SK-N-SH (cell line): ENCODE data around the gene GDPD5. TPM values are rescaled to one million over a fixed set of nuclear protein-coding genes. Genes with fewer than 3 reads are reported as not detected.

ENCODE experiments used
- CTCF ChIA-PET: fragments of 300-600, 350-600 bp; formaldehyde crosslinking; extraction: SDS; loops from one replicate; lab custom pipeline; 2021; lab: Yijun Ruan, JAX
- POLR2A ChIA-PET: fragments of 350-600 bp; sonication (Branson Sonifier 250); formaldehyde crosslinking; extraction: SDS; loops from one replicate; lab custom pipeline; 2020; ENCODE audit warnings: antibody characterized with exemption, inconsistent platforms; lab: Yijun Ruan, JAX
- DNase-seq: peaks from one replicate; pipeline ENCODE4 v3.0.0; 2012
- H2AFZ ChIP-seq: fragments of 200-600 bp; sonication (generic); 2 replicates; pipeline ENCODE4 v1.8.1; 2016; ENCODE audit warnings: antibody characterized with exemption, mild to moderate bottlenecking, low read depth
- H3F3A ChIP-seq: fragments of 200-600 bp; sonication (generic); replicated peaks from 2 replicates; pipeline ENCODE3; 2016; ENCODE audit warnings: antibody characterized with exemption, mild to moderate bottlenecking; ENCODE audit not compliant: insufficient read depth
- H3K27ac ChIP-seq, 2 experiments: fragments of 200-500 bp in 1 of 2; fragments of 200-600 bp in 1 of 2; sonication (Bioruptor generic) in 1 of 2; sonication (generic), shearing (Covaris generic) in 1 of 2; 2 replicates each; pipeline versions ENCODE4 v1.5.1 to v1.6.1; 2014 to 2016; ENCODE audit warnings: low read depth in 2 of 2, inconsistent platforms in 1 of 2, low read length in 1 of 2, mild to moderate bottlenecking in 1 of 2, mixed read lengths in 1 of 2
- H3K27me3 ChIP-seq: fragments of 200-600 bp; sonication (generic), shearing (Covaris generic); 2 replicates; pipeline ENCODE4 v1.6.1; 2016; ENCODE audit warnings: mixed run types; ENCODE audit not compliant: insufficient read depth
- H3K36me3 ChIP-seq, 2 experiments: fragments of 200-500 bp in 1 of 2; fragments of 200-600 bp in 1 of 2; sonication (Bioruptor generic) in 1 of 2; sonication (generic) in 1 of 2; replicated peaks in 1 of 2; 2 replicates each; pipeline versions ENCODE3 to v1.5.1; 2014 to 2016; ENCODE audit warnings: low read length in 1 of 2, mild to moderate bottlenecking in 1 of 2; ENCODE audit not compliant: insufficient read depth in 2 of 2, control insufficient read depth in 1 of 2
- H3K4me1 ChIP-seq, 2 experiments: fragments of 200-500 bp in 1 of 2; fragments of 200-600 bp in 1 of 2; sonication (Bioruptor generic) in 1 of 2; sonication (generic), shearing (Covaris generic) in 1 of 2; 2 replicates each; pipeline versions ENCODE4 v1.5.1 to v1.6.1; 2014 to 2016; ENCODE audit warnings: low read depth in 1 of 2, low read length in 1 of 2, mixed run types in 1 of 2; ENCODE audit not compliant: insufficient read depth in 2 of 2, control insufficient read depth in 1 of 2
- H3K4me2 ChIP-seq: fragments of 200-600 bp; sonication (generic), shearing (Covaris generic); 2 replicates; pipeline ENCODE4 v1.6.1; 2017; ENCODE audit warnings: mixed run types
- H3K4me3 ChIP-seq, 2 experiments: fragments of 200-500 bp in 1 of 2; fragments of 200-600 bp in 1 of 2; sonication (Bioruptor generic) in 1 of 2; sonication (generic), shearing (Covaris generic) in 1 of 2; 2 replicates each; pipeline versions ENCODE4 v1.5.1 to v1.8.1; 2014 to 2016; ENCODE audit warnings: low read depth in 2 of 2, inconsistent platforms in 1 of 2, low read length in 1 of 2, mild to moderate bottlenecking in 1 of 2, mixed read lengths in 1 of 2, moderate library complexity in 1 of 2
- H3K79me2 ChIP-seq: fragments of 200-600 bp; sonication (generic); 2 replicates; pipeline ENCODE4 v1.8.1; 2017; ENCODE audit warnings: mild to moderate bottlenecking; ENCODE audit not compliant: insufficient read depth
- H3K9ac ChIP-seq: fragments of 200-600 bp; sonication (generic); 2 replicates; pipeline ENCODE4 v1.6.1; 2017; ENCODE audit warnings: mixed run types
- H3K9me2 ChIP-seq: fragments of 200-600 bp; sonication (generic); 2 replicates; pipeline ENCODE4 v1.6.1; 2017; ENCODE audit warnings: mixed run types
- H3K9me3 ChIP-seq: fragments of 200-600 bp; sonication (generic); 2 replicates; pipeline ENCODE4 v1.6.1; 2017; ENCODE audit warnings: mixed run types, mild to moderate bottlenecking, moderate library complexity
- H4K20me1 ChIP-seq: fragments of 200-600 bp; sonication (generic); 2 replicates; pipeline ENCODE4 v1.6.1; 2017; ENCODE audit warnings: mild to moderate bottlenecking, mixed run types; ENCODE audit not compliant: insufficient read depth
- CHD2 ChIP-seq: fragments of 150-350 bp; IDR thresholded peaks from 2 replicates; pipeline ENCODE4 v1.6.1; 2018; ENCODE audit warnings: low read length; ENCODE audit not compliant: partially characterized antibody
- EP300 ChIP-seq, 2 experiments: IDR thresholded peaks; 2 replicates each; pipeline versions ENCODE4 v1.4.0 to v1.6.1; 2012; ENCODE audit warnings: borderline replicate concordance in 1 of 2, low read depth in 1 of 2, low read length in 1 of 2
- FOSL2 ChIP-seq: IDR thresholded peaks from 2 replicates; pipeline ENCODE4 v1.4.0; 2012; ENCODE audit warnings: low read depth, mild to moderate bottlenecking, moderate library complexity, borderline replicate concordance
- FOXJ3 ChIP-seq: sonication (generic); formaldehyde crosslinking; IDR thresholded peaks from 2 replicates; pipeline ENCODE4 v1.5.1; 2020; ENCODE audit warnings: mild to moderate bottlenecking, missing genetic modification reagents
- GABPA ChIP-seq: IDR thresholded peaks from 2 replicates; pipeline ENCODE4 v1.4.0; 2012; ENCODE audit warnings: low read depth, mild to moderate bottlenecking
- GATA2 ChIP-seq: sonication (generic); formaldehyde crosslinking; IDR thresholded peaks from 2 replicates; pipeline ENCODE4 v1.5.0; 2020; ENCODE audit warnings: mild to moderate bottlenecking, missing genetic modification reagents
- JUND ChIP-seq: IDR thresholded peaks from 2 replicates; pipeline ENCODE4 v1.4.0; 2012
- MEF2A ChIP-seq: IDR thresholded peaks from 2 replicates; pipeline ENCODE4 v1.4.0; 2012; ENCODE audit warnings: low read depth, borderline replicate concordance
- MXI1 ChIP-seq: IDR thresholded peaks from 2 replicates; pipeline ENCODE4 v1.6.1; 2012; ENCODE audit warnings: mild to moderate bottlenecking, low read depth, low read length, improper control_type of control experiment
- NFIC ChIP-seq: IDR thresholded peaks from 2 replicates; pipeline ENCODE4 v1.4.0; 2012; ENCODE audit warnings: borderline replicate concordance
- POLR2AphosphoS5 ChIP-seq: IDR thresholded peaks from 2 replicates; pipeline ENCODE4 v1.6.1; 2012; ENCODE audit warnings: low read depth, low read length
- RAD21 ChIP-seq: IDR thresholded peaks from 2 replicates; pipeline ENCODE4 v1.6.1; 2012; ENCODE audit warnings: mild to moderate bottlenecking, low read length
- RFX5 ChIP-seq: IDR thresholded peaks from 2 replicates; pipeline ENCODE4 v1.6.1; 2012; ENCODE audit warnings: mild to moderate bottlenecking, improper control_type of control experiment, low read length
- RXRA ChIP-seq: IDR thresholded peaks from 2 replicates; pipeline ENCODE4 v1.4.0; 2012; ENCODE audit warnings: low read depth, mild to moderate bottlenecking, borderline replicate concordance
- SMC3 ChIP-seq: IDR thresholded peaks from 2 replicates; pipeline ENCODE4 v1.6.1; 2012; ENCODE audit warnings: low read depth, low read length, improper control_type of control experiment
- TAF1 ChIP-seq: IDR thresholded peaks from 2 replicates; pipeline ENCODE4 v1.6.1; 2012; ENCODE audit warnings: low read depth, mild to moderate bottlenecking, low read length, moderate library complexity, borderline replicate concordance
- TCF12 ChIP-seq: IDR thresholded peaks from 2 replicates; pipeline ENCODE4 v1.4.0; 2012
- TEAD4 ChIP-seq: IDR thresholded peaks from 2 replicates; pipeline ENCODE4 v1.4.0; 2012; ENCODE audit warnings: mild to moderate bottlenecking, borderline replicate concordance; ENCODE audit not compliant: insufficient read depth
- YY1 ChIP-seq: IDR thresholded peaks from 2 replicates; pipeline ENCODE4 v1.4.0; 2012; ENCODE audit warnings: low read depth, mild to moderate bottlenecking
- WGBS: methylation state at CpG from one replicate; pipeline ENCODE4 v1.1.6; 2017; ENCODE audit warnings: low lambda C conversion rate; 5-methylcytosine and 5-hydroxymethylcytosine counted together
- polyA plus RNA-seq, 3 experiments: library from polyadenylated mRNA; depleted of rRNA; stranded (reverse); fragments of >200 nt; gene quantifications; 2 replicates each; pipeline ENCODE4 v1.2.3, GENCODE V29; 2012
- TF ChIP-seq, protein P1 (sequence below): IDR thresholded peaks from 2 replicates; pipeline ENCODE4 v1.4.0; 2012; ENCODE audit warnings: low read depth, borderline replicate concordance
- TF ChIP-seq, protein P2 (sequence below): IDR thresholded peaks from 2 replicates; pipeline ENCODE4 v1.4.0; 2012; ENCODE audit warnings: low read depth
- TF ChIP-seq, protein P3 (sequence below): fragments of 200-600 bp; sonication (generic); IDR thresholded peaks from 2 replicates; pipeline ENCODE4 v1.6.1; 2017; ENCODE audit warnings: antibody characterized with exemption, mild to moderate bottlenecking, moderate library complexity
- TF ChIP-seq, protein P4 (sequence below): IDR thresholded peaks from 2 replicates; pipeline ENCODE4 v1.4.0; 2012; ENCODE audit warnings: low read depth, borderline replicate concordance

The GDPD5 gene
- polyA plus RNA-seq, 1 of the 3 experiments (the other 2 are of a cell fraction) = 2.2 TPM

DNA sequence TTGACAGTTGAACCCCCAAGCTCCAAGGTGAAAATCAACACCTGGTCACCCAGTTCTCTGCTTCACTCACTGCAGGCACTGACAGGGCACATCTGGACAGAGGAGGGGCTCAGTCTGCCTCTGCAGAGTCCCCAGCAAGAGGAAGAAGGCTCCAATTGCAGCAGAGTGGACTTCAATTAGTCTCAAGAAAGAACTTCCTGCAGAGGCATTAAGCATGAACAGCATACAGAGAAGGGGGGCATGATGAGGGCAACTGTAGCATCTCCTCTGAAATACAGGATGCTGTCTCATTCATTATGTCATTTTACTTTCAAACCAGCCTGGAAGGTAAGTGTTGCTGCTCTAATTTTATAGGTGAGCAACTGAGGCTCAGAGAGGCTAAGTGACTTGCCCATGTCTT lies 11.1 kb downstream of the GDPD5 start:
- CTCF ChIA-PET = no interaction called here
- POLR2A ChIA-PET = no interaction called here
- H3K9me3 ChIP-seq = no peaks in the 10 kb centered on the region
- H3F3A ChIP-seq = no peaks in the 10 kb centered on the region
- H3K4me1 ChIP-seq = no peaks in the 10 kb centered on the region; a peak in 1 of 4 replicates
- H3K9me2 ChIP-seq = no peaks in the 10 kb centered on the region
- no peak overlapping the region for H2AFZ ChIP-seq
- H3K79me2 ChIP-seq = no peaks in the 10 kb centered on the region
- no peak overlapping the region for H3K4me2 ChIP-seq
- DNase-seq = no peak
- H4K20me1 ChIP-seq = no peaks in the 10 kb centered on the region
- no peak overlapping the region for H3K27ac ChIP-seq
- no peak for TF ChIP-seq CHD2
- TF ChIP-seq GATA2 (CRISPR knock-in tag) = no peak
- TF ChIP-seq RAD21 = no peak
- TF ChIP-seq TEAD4 = no peak
- TF ChIP-seq, protein P1, sequence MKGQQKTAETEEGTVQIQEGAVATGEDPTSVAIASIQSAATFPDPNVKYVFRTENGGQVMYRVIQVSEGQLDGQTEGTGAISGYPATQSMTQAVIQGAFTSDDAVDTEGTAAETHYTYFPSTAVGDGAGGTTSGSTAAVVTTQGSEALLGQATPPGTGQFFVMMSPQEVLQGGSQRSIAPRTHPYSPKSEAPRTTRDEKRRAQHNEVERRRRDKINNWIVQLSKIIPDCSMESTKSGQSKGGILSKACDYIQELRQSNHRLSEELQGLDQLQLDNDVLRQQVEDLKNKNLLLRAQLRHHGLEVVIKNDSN = no peak
- no peak for TF ChIP-seq EP300 (IDR thresholded peaks at IDR 0.05; ENCODE audit: borderline replicate concordance in 1 of 2, low read depth in 1 of 2, low read length in 1 of 2)
- no peak for TF ChIP-seq GABPA
- TF ChIP-seq YY1 = no peak
- no peak for TF ChIP-seq POLR2AphosphoS5
- no peak for TF ChIP-seq SMC3
- no peak for TF ChIP-seq TCF12
- TF ChIP-seq FOSL2 = no peak
- no peak for TF ChIP-seq JUND
- TF ChIP-seq, protein P2, sequence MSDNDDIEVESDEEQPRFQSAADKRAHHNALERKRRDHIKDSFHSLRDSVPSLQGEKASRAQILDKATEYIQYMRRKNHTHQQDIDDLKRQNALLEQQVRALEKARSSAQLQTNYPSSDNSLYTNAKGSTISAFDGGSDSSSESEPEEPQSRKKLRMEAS = no peak
- no peak for TF ChIP-seq MXI1
- no peak for TF ChIP-seq RFX5
- H3K36me3 ChIP-seq = no peaks in the 10 kb centered on the region
- no peaks in the 10 kb centered on the region for H3K27me3 ChIP-seq
- no peak overlapping the region for H3K9ac ChIP-seq
- no peak overlapping the region for H3K4me3 ChIP-seq

DNA sequence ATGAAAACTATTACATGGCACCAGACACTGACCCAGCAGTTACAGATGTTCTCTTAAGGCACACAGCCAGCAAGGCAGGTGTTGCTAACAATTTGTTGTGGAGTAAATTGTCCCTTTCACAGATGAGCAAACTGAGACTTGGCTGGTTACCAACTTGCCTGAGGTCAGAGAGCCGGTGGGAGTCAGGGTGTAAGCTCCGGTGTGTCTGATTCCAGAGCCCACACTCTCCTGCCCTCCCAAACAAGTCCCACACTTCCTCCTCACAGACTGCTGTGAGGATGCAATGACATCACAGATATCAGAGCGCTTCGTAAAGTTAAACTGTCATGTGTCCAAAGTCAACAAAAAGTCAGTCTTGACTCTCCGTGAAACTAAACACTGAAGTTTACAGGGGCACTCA lies 12.5 kb downstream of the GDPD5 start:
- ChIA-PET POLR2A (no interaction called here), CTCF (no interaction called here)
- WGBS = 62% methylated on average over 4 of the region's 5 CpGs

More for the DNA sequence above, 12.5 kb downstream of the GDPD5 start:
- no peak overlapping the region for H3K4me3 ChIP-seq
- no peaks in the 10 kb centered on the region for H3F3A ChIP-seq
- H3K27ac ChIP-seq = no peak overlapping the region
- TF ChIP-seq RFX5 (no peak), NFIC (no peak), RXRA (no peak), TEAD4 (no peak), MEF2A (no peak), MXI1 (no peak), RAD21 (no peak), FOXJ3 (no peak), TCF12 (no peak), TAF1 (no peak)
- TF ChIP-seq, protein P2 = no peak
- TF ChIP-seq, protein P3, sequence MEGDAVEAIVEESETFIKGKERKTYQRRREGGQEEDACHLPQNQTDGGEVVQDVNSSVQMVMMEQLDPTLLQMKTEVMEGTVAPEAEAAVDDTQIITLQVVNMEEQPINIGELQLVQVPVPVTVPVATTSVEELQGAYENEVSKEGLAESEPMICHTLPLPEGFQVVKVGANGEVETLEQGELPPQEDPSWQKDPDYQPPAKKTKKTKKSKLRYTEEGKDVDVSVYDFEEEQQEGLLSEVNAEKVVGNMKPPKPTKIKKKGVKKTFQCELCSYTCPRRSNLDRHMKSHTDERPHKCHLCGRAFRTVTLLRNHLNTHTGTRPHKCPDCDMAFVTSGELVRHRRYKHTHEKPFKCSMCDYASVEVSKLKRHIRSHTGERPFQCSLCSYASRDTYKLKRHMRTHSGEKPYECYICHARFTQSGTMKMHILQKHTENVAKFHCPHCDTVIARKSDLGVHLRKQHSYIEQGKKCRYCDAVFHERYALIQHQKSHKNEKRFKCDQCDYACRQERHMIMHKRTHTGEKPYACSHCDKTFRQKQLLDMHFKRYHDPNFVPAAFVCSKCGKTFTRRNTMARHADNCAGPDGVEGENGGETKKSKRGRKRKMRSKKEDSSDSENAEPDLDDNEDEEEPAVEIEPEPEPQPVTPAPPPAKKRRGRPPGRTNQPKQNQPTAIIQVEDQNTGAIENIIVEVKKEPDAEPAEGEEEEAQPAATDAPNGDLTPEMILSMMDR = no peak
- TF ChIP-seq, protein P1 = no peak
- TF ChIP-seq, protein P4, sequence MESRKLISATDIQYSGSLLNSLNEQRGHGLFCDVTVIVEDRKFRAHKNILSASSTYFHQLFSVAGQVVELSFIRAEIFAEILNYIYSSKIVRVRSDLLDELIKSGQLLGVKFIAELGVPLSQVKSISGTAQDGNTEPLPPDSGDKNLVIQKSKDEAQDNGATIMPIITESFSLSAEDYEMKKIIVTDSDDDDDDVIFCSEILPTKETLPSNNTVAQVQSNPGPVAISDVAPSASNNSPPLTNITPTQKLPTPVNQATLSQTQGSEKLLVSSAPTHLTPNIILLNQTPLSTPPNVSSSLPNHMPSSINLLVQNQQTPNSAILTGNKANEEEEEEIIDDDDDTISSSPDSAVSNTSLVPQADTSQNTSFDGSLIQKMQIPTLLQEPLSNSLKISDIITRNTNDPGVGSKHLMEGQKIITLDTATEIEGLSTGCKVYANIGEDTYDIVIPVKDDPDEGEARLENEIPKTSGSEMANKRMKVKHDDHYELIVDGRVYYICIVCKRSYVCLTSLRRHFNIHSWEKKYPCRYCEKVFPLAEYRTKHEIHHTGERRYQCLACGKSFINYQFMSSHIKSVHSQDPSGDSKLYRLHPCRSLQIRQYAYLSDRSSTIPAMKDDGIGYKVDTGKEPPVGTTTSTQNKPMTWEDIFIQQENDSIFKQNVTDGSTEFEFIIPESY = no peak
- TF ChIP-seq, all 33 proteins: peak for 0
- Histone ChIP-seq H3K9me3 (no peaks in the 10 kb centered on the region), H3K36me3 (no peaks in the 10 kb centered on the region), H3K4me1 (peaks cover 0 to 10% of the 10 kb centered on the region in 2 experiments; a peak in 1 of 4 replicates), H3K9ac (no peak overlapping the region), H4K20me1 (no peaks in the 10 kb centered on the region), H3K9me2 (no peaks in the 10 kb centered on the region), H2AFZ (no peak overlapping the region), H3K27me3 (no peaks in the 10 kb centered on the region), H3K79me2 (no peaks in the 10 kb centered on the region), H3K4me2 (no peak overlapping the region)
- DNase-seq = no peak
